Stimulated activated CD8-positive, alpha-beta memory T cell treated with anti-CD3 and anti-CD28 coated beads, Interleukin-4, amount 100 ng/mL, for 1 hour (primary cell): ENCODE results near the gene CHTF18.
"Not testable (repeated sequence)": the region's sequence is repeated elsewhere in the genome, so short reads cannot be mapped to it uniquely, and the experiment has no call there.

Experiments
- DNase-seq, 2 donors: peaks; one replicate each; pipeline ENCODE4 v3.0.0-alpha.2; 2020; ENCODE audit warnings: low read depth in 2 of 2, low spot score in 1 of 2

Gene CHTF18

GRCh38 chr16:788399-789126 lies at the start of gene CHTF18:
Gene CHTF18 (plus strand): TSS chr16:788620. CDS start chr16:788685, 65 bp downstream.
- DNase-seq = peak; percentile 75 to 84

- DNase-seq = no peak
Observed at GRCh38 chr16:739560-740458, 48.6 kb upstream of the CHTF18 start.

- DNase-seq = no peak
Observed at GRCh38 chr16:740459-740763, 48.0 kb upstream of the CHTF18 start.

- peak; percentile 88 to 89 for DNase-seq
Observed at GRCh38 chr16:740764-741505, 47.5 kb upstream of the CHTF18 start, which contains the start of gene CIAO3. Gene CIAO3 (minus strand): TSS chr16:740997. CDS start chr16:740985, 12 bp downstream.

- DNase-seq = no peak
Observed at GRCh38 chr16:741986-742629, 46.3 kb upstream of the CHTF18 start.

GRCh38 chr16:742894-743293 lies 45.5 kb upstream of the CHTF18 start:
- DNase-seq = not testable (repeated sequence)

GRCh38 chr16:743794-744500 lies 44.5 kb upstream of the CHTF18 start:
- no peak for DNase-seq

- DNase-seq = no peak
Observed at GRCh38 chr16:745739-746138, 42.7 kb upstream of the CHTF18 start.

GRCh38 chr16:746637-747036 lies 41.8 kb upstream of the CHTF18 start:
- no peak for DNase-seq

GRCh38 chr16:747978-748746 lies 40.3 kb upstream of the CHTF18 start:
- DNase-seq = no peak

- DNase-seq = no peak
Observed at GRCh38 chr16:749010-749409, 39.4 kb upstream of the CHTF18 start.

GRCh38 chr16:750485-750884 lies 37.9 kb upstream of the CHTF18 start:
- DNase-seq = no peak

- DNase-seq = no peak
Observed at GRCh38 chr16:751152-752006, 37.0 kb upstream of the CHTF18 start.

- DNase-seq = no peak
Observed at GRCh38 chr16:752007-752312, 36.5 kb upstream of the CHTF18 start.

- not testable (repeated sequence) for DNase-seq
Observed at GRCh38 chr16:754121-754607, 34.3 kb upstream of the CHTF18 start.

GRCh38 chr16:754656-755055 lies 33.8 kb upstream of the CHTF18 start:
- DNase-seq = no peak

- no peak for DNase-seq
Observed at GRCh38 chr16:756428-756827, 32.0 kb upstream of the CHTF18 start.

GRCh38 chr16:759110-759910 lies 29.1 kb upstream of the CHTF18 start:
- no peak for DNase-seq
